ENCODE measurements around the gene PSEN2.

Gene PSEN2

GRCh38 chr1:226881515-226882185 is 11.2 kb downstream of the PSEN2 start:
- no peak for DNase-seq (ENCODE audit: low read depth, low spot score)
- TF ChIP-seq CTCF (IDR thresholded peaks at IDR 0.05; ENCODE audit: low read depth, low read length) = no peak
- in situ Hi-C loops (cut with HindIII; ENCODE audit: low sequenced_read_pairs) = no loop called here
- no peak overlapping the region for H3K4me3 ChIP-seq (ENCODE audit: low read depth, low read length)

- in situ Hi-C loops (cut with HindIII; ENCODE audit: low sequenced_read_pairs) = no loop called here
- no peak for TF ChIP-seq CTCF (IDR thresholded peaks at IDR 0.05; ENCODE audit: low read depth, low read length)
- DNase-seq (ENCODE audit: low read depth, low spot score) = no peak
- H3K4me3 ChIP-seq (ENCODE audit: low read depth, low read length) = no peak overlapping the region
These were observed 11.8 kb downstream of the PSEN2 start for GRCh38 chr1:226882187-226882586.

GRCh38 chr1:226882631-226883409 is 12.4 kb downstream of the PSEN2 start:
- in situ Hi-C loops (cut with HindIII; ENCODE audit: low sequenced_read_pairs) = no loop called here
- H3K4me3 ChIP-seq (ENCODE audit: low read depth, low read length) = no peak overlapping the region
- no peak for TF ChIP-seq CTCF (IDR thresholded peaks at IDR 0.05; ENCODE audit: low read depth, low read length)
- DNase-seq (ENCODE audit: low read depth, low spot score) = no peak

- no peak overlapping the region for H3K4me3 ChIP-seq (ENCODE audit: low read depth, low read length)
- in situ Hi-C loops (cut with HindIII; ENCODE audit: low sequenced_read_pairs) = no loop called here
- no peak for DNase-seq (ENCODE audit: low read depth, low spot score)
- no peak for TF ChIP-seq CTCF (IDR thresholded peaks at IDR 0.05; ENCODE audit: low read depth, low read length)
These were observed 13.2 kb downstream of the PSEN2 start for GRCh38 chr1:226883630-226884029.

- H3K4me3 ChIP-seq (ENCODE audit: low read depth, low read length) = no peak overlapping the region
- no peak for DNase-seq (ENCODE audit: low read depth, low spot score)
- TF ChIP-seq CTCF (IDR thresholded peaks at IDR 0.05; ENCODE audit: low read depth, low read length) = no peak
- in situ Hi-C loops (cut with HindIII; ENCODE audit: low sequenced_read_pairs) = no loop called here
These were observed 13.8 kb downstream of the PSEN2 start for GRCh38 chr1:226884116-226884625.

GRCh38 chr1:226884966-226885820 is 14.8 kb downstream of the PSEN2 start:
- no peak for TF ChIP-seq CTCF (IDR thresholded peaks at IDR 0.05; ENCODE audit: low read depth, low read length)
- no peak for DNase-seq (ENCODE audit: low read depth, low spot score)
- in situ Hi-C loops (cut with HindIII; ENCODE audit: low sequenced_read_pairs) = no loop called here
- H3K4me3 ChIP-seq (ENCODE audit: low read depth, low read length) = no peak overlapping the region

All from astrocyte of the spinal cord (primary cell).